Type B pancreatic cell (in vitro differentiated cells): ENCODE data around the gene BCAR1. TPM values are rescaled to one million over a fixed set of nuclear protein-coding genes. Genes with fewer than 3 reads are reported as not detected.

Source experiments
- DNase-seq: peaks from one replicate; pipeline ENCODE4 v3.0.0; 2021; ENCODE audit warnings: mixed read lengths; ENCODE audit not compliant: unreplicated experiment; ENCODE audit errors: extremely low spot score
- H3K27ac Mint-ChIP-seq: 2 replicates; pipeline ENCODE4 v1.8.0; 2021; ENCODE audit warnings: mild to moderate bottlenecking, mixed read lengths
- H3K27me3 Mint-ChIP-seq: 2 replicates; pipeline ENCODE4 v1.8.0; 2021; ENCODE audit warnings: mixed read lengths
- H3K36me3 Mint-ChIP-seq: 2 replicates; pipeline ENCODE4 v1.8.0; 2021; ENCODE audit warnings: mixed read lengths
- H3K4me1 Mint-ChIP-seq: one replicate; pipeline ENCODE4 v1.8.0; 2021; ENCODE audit warnings: mixed read lengths; ENCODE audit not compliant: unreplicated experiment
- H3K4me3 Mint-ChIP-seq: 2 replicates; pipeline ENCODE4 v1.8.0; 2021; ENCODE audit warnings: mild to moderate bottlenecking, mixed read lengths
- H3K9me3 Mint-ChIP-seq: 2 replicates; pipeline ENCODE4 v1.8.0; 2021; ENCODE audit warnings: mixed read lengths
- CTCF ChIP-seq: fragments of 200-600 bp; sonication (generic); conservative IDR thresholded peaks from 2 replicates; pipeline ENCODE4 v1.5.0; 2021; ENCODE audit warnings: antibody characterized with exemption, mild to moderate bottlenecking
- total RNA-seq: library from RNA; stranded (reverse); gene quantifications from 2 replicates; pipeline ENCODE4 v1.2.1, GENCODE V29; 2021; ENCODE audit warnings: low replicate concordance

Gene BCAR1
- total RNA-seq, 1 donor from 2014 or later, result 73.0 TPM

GRCh38 chr16:75204410-75204758, 47.0 kb downstream of the BCAR1 start:
- no peak for TF ChIP-seq CTCF
- H3K36me3 Mint-ChIP-seq, result no peaks in the 10 kb centered on the region
- DNase-seq, result no peak
- H3K27me3 Mint-ChIP-seq, result no peaks in the 10 kb centered on the region
- no peaks in the 10 kb centered on the region for H3K9me3 Mint-ChIP-seq
- H3K4me3 Mint-ChIP-seq, result no peak overlapping the region
- H3K4me1 Mint-ChIP-seq, result peaks cover 4% of the 10 kb centered on the region
- no peak overlapping the region for H3K27ac Mint-ChIP-seq

DNA sequence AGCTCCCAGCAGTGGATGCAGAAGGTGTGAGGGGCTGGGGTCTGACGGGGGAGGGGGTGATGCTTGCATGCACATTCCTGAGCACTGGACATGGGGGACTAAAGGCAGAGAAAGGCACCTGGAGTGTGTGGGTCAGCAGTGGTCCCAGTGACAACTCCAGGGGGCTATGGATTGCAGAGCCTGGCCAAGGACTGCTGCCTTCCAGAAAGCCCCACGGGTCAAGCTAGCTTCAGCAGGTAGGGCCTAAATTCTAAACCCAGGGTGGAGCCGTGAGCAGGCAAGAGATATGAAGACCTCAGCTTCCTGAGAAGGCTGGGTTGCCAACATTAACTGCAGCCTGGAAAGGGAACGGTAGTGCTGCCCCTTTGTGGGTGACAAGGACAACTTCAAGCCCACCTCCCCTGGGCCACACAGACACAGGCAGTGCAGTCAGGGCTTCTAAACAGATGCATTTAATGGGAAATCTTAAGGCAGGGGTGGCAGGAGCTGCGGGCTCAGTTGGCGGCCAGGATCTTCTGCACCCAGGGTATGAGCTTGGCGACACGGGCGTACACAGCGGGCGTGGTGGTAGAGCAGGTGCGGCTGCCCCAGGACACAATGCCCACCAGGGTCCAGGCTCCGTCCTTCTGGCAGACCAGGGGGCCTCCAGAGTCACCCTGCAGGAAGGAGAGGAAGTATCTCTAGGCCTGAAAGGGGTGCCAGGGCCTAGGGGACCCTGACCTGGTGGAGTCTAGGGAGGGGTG, 47.6 kb downstream of the BCAR1 start:
- DNase-seq, result no peak
- no peaks in the 10 kb centered on the region for H3K36me3 Mint-ChIP-seq
- H3K27me3 Mint-ChIP-seq, result no peaks in the 10 kb centered on the region
- peaks cover 4% of the 10 kb centered on the region for H3K4me1 Mint-ChIP-seq
- H3K9me3 Mint-ChIP-seq, result no peaks in the 10 kb centered on the region
- H3K4me3 Mint-ChIP-seq, result no peak overlapping the region
- H3K27ac Mint-ChIP-seq, result peak overlapping the region; percentile 43
- no peak for TF ChIP-seq CTCF

DNA sequence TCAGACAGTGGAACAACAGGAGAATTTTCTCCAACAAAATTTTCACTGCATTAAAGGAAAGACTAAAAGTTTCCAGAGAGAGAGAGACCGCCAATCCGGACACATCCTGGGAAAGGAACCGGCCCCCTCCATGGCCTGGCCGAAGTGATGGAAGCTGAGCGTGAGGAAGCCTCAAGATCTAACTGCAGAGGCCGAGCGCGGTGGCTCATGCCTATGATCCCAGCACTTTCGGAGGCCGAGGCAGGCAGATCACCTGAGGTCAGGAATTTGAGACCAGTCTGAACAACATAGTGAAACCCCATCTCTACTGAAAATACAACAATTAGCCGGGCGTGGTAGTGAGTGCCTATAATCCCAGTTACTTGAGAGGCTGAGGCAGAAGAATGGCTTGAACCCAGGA, 48.3 kb downstream of the BCAR1 start:
- TF ChIP-seq CTCF, result no peak
- H3K9me3 Mint-ChIP-seq, result no peaks in the 10 kb centered on the region
- H3K4me1 Mint-ChIP-seq, result peaks cover 8% of the 10 kb centered on the region
- DNase-seq, result no peak
- no peaks in the 10 kb centered on the region for H3K27me3 Mint-ChIP-seq
- H3K27ac Mint-ChIP-seq, result no peak overlapping the region
- no peaks in the 10 kb centered on the region for H3K36me3 Mint-ChIP-seq
- H3K4me3 Mint-ChIP-seq, result no peak overlapping the region

DNA sequence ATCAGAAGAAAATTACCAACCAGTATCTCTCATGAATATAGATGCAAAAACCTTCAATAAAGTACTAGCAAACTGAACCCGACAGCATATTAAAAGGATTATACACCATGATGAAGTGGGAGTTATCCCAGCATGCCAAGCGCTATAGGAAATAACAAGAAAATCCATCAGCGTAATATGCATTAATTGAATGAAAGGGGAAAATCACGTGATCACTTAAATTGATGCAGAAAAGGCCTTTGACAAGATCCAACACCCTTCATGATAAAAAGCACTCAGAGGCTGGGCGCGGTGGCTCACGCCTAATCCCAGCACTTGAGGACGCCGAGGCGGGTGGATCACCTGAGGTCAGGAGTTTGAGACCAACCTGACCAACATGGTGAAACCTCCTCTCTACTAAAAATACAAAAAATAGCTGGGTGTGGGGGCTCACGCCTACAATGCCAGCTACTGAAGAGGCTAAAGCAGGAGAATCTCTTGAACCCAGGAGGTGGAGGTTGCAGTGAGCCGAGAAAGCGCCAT, 49.3 kb downstream of the BCAR1 start:
- Mint-ChIP-seq H3K4me1 (peaks cover 14% of the 10 kb centered on the region), H3K4me3 (no peak overlapping the region), H3K9me3 (no peaks in the 10 kb centered on the region), H3K36me3 (no peaks in the 10 kb centered on the region), H3K27me3 (peaks cover 4% of the 10 kb centered on the region), H3K27ac (no peak overlapping the region)
- TF ChIP-seq CTCF, result no peak
- DNase-seq, result no peak

DNA sequence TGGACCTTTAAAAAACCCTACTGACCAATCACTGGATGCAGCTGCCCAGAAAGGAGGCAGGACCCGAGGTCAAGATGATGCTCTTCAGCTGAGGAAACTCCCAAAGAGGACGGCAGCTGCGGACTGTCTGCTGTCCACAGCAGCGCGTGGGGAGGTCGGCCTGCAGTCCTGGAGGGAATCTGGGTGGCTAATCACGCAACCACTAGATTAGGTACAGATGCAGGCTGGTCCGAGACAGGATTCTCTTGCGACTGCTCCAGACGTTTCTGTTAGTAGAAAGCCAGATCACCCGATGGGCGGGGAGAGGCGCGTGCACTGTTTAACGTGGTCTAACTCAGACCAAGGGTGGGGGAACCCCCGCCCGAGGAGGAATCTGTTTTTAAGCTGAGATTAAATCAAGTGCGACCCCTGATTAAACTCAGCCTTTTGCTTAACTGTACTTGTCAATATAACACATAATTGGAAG, 53.3 kb downstream of the BCAR1 start:
- Mint-ChIP-seq H3K27me3 (peaks cover 4% of the 10 kb centered on the region), H3K4me1 (peaks cover 10% of the 10 kb centered on the region), H3K9me3 (no peaks in the 10 kb centered on the region), H3K4me3 (no peak overlapping the region), H3K36me3 (no peaks in the 10 kb centered on the region), H3K27ac (no peak overlapping the region)
- TF ChIP-seq CTCF, result no peak
- DNase-seq, result no peak
